Neural progenitor cell (in vitro differentiated cells): ENCODE data around the gene RPRD2.

ENCODE experiments used
- EZH2 ChIP-seq: fragments of 200-600 bp; sonication (generic); IDR thresholded peaks from 2 replicates; pipeline ENCODE4 v1.6.1; 2017; ENCODE audit warnings: antibody characterized with exemption, mild to moderate bottlenecking, moderate library complexity
- TF ChIP-seq, protein P1 (sequence below): fragments of 200-600 bp; sonication (generic); IDR thresholded peaks from 2 replicates; pipeline ENCODE4 v1.5.1; 2017; ENCODE audit warnings: antibody characterized with exemption, mild to moderate bottlenecking

DNA sequence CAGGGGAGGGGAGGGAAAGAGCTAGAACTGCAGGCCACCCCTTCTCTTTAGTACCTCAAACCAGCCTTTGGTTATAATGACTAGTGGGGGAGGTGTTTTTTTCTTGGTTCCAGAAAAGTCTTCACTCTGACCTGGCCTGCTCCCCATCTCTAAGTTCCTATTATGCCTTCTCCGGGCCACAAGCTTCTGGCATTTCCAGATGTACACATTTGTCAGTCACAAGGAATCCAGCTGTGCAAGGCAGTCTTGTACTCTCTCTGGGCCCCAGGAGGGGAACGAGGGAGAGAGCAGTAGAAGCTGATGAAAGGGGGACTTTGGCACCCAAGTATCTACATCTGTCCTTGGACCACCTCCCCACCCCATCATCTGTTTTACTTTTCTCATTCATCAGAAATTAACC lies 148.9 kb downstream of the RPRD2 start:
- TF ChIP-seq, protein P1, sequence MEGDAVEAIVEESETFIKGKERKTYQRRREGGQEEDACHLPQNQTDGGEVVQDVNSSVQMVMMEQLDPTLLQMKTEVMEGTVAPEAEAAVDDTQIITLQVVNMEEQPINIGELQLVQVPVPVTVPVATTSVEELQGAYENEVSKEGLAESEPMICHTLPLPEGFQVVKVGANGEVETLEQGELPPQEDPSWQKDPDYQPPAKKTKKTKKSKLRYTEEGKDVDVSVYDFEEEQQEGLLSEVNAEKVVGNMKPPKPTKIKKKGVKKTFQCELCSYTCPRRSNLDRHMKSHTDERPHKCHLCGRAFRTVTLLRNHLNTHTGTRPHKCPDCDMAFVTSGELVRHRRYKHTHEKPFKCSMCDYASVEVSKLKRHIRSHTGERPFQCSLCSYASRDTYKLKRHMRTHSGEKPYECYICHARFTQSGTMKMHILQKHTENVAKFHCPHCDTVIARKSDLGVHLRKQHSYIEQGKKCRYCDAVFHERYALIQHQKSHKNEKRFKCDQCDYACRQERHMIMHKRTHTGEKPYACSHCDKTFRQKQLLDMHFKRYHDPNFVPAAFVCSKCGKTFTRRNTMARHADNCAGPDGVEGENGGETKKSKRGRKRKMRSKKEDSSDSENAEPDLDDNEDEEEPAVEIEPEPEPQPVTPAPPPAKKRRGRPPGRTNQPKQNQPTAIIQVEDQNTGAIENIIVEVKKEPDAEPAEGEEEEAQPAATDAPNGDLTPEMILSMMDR = no peak
- no peak for TF ChIP-seq EZH2
